Activated CD4-positive, alpha-beta T cell treated with anti-CD3 and anti-CD28 coated beads for 48 hours (primary cell): ENCODE results near the gene COG4.
"Not testable (repeated sequence)": the region's sequence is repeated elsewhere in the genome, so short reads cannot be mapped to it uniquely, and the experiment has no call there.

ENCODE experiments used
- DNase-seq: peaks from one replicate; pipeline ENCODE4 v3.0.0-alpha.2; 2020

COG4 gene

GRCh38 chr16:70453892-70454221 is 69.5 kb downstream of the COG4 start:
- DNase-seq: no peak

GRCh38 chr16:70453117-70453891 is 70.0 kb downstream of the COG4 start:
- no peak for DNase-seq

GRCh38 chr16:70451004-70451340 is 72.4 kb downstream of the COG4 start:
- DNase-seq: not testable (repeated sequence)

GRCh38 chr16:70450142-70451003 is 73.0 kb downstream of the COG4 start:
- DNase-seq: not testable (repeated sequence)

GRCh38 chr16:70448075-70448474 is 75.3 kb downstream of the COG4 start:
- no peak for DNase-seq

GRCh38 chr16:70444249-70445063 is 78.9 kb downstream of the COG4 start:
- DNase-seq: no peak

- DNase-seq: no peak
Measured at GRCh38 chr16:70442344-70442743, 81.0 kb downstream of the COG4 start.

GRCh38 chr16:70441406-70441990 is 81.9 kb downstream of the COG4 start:
- DNase-seq: no peak

GRCh38 chr16:70440009-70440692 is 83.2 kb downstream of the COG4 start:
- DNase-seq: no peak

- peak; percentile 94 for DNase-seq
Measured at GRCh38 chr16:70438969-70439862, 84.1 kb downstream of the COG4 start, which contains the start of gene ST3GAL2. Gene ST3GAL2 (minus strand): TSS chr16:70439100. CDS start chr16:70398530, 40,570 bp downstream.

GRCh38 chr16:70438585-70438968 is 84.8 kb downstream of the COG4 start:
- peak; percentile 17 for DNase-seq

- DNase-seq: peak; percentile 31
Measured at GRCh38 chr16:70437582-70438557, 85.5 kb downstream of the COG4 start.

- no peak for DNase-seq
Measured at GRCh38 chr16:70437017-70437581, 86.3 kb downstream of the COG4 start.

- DNase-seq: no peak
Measured at GRCh38 chr16:70434484-70435260, 88.7 kb downstream of the COG4 start.

- no peak for DNase-seq
Measured at GRCh38 chr16:70433458-70434103, 89.8 kb downstream of the COG4 start.

GRCh38 chr16:70432723-70433457 is 90.5 kb downstream of the COG4 start:
- no peak for DNase-seq

GRCh38 chr16:70432356-70432722 is 91.0 kb downstream of the COG4 start:
- no peak for DNase-seq
